HepG2 (cell line): ENCODE measurements around the gene LRRC3C. TPM values are rescaled to one million over a fixed set of nuclear protein-coding genes. Genes with fewer than 3 reads are reported as not detected.

Experiments
- AHR ChIP-seq: IDR thresholded peaks from 2 replicates; pipeline ENCODE4 v1.6.1; 2018; ENCODE audit warnings: missing genetic modification reagents, missing compliant biosample characterization
- ARID3A ChIP-seq: IDR thresholded peaks from 2 replicates; pipeline ENCODE4 v1.6.1; 2012; ENCODE audit warnings: low read depth, low read length, improper control_type of control experiment
- ASH2L ChIP-seq: fragments of 300-600, 200-600 bp; sonication (generic); IDR thresholded peaks from 2 replicates; pipeline ENCODE4 v1.7.0; 2017; ENCODE audit warnings: low read depth, mild to moderate bottlenecking, moderate library complexity, mixed read lengths, low read length; ENCODE audit not compliant: insufficient read length
- BCLAF1 ChIP-seq: fragments of 450-650 bp; IDR thresholded peaks from 2 replicates; pipeline ENCODE4 v1.6.1; 2017; ENCODE audit warnings: mild to moderate bottlenecking
- CREBL2 ChIP-seq: sonication (generic); formaldehyde crosslinking; IDR thresholded peaks from 2 replicates; pipeline ENCODE4 v1.8.1; 2023; ENCODE audit warnings: missing genetic modification reagents, mild to moderate bottlenecking, borderline replicate concordance
- HNF4A ChIP-seq: sonication (generic); formaldehyde crosslinking; IDR thresholded peaks from 2 replicates; pipeline ENCODE4 v1.4.0; 2020; ENCODE audit warnings: missing genetic modification reagents
- MED1 ChIP-seq: sonication (generic); formaldehyde crosslinking; IDR thresholded peaks from 2 replicates; pipeline ENCODE4 v1.4.0; 2020; ENCODE audit warnings: missing genetic modification reagents
- PHB2 ChIP-seq: fragments of 450-650 bp; IDR thresholded peaks from 2 replicates; pipeline ENCODE4 v1.6.1; 2018; ENCODE audit not compliant: partially characterized antibody
- SNAI1 ChIP-seq: sonication (generic); formaldehyde crosslinking; IDR thresholded peaks from 2 replicates; pipeline ENCODE4 v1.5.0; 2020; ENCODE audit warnings: mild to moderate bottlenecking, missing genetic modification reagents, borderline replicate concordance
- SOX5 ChIP-seq: IDR thresholded peaks from 2 replicates; pipeline ENCODE4 v1.6.1; 2016; ENCODE audit warnings: borderline replicate concordance
- SUZ12 ChIP-seq: fragments of 150-350 bp; IDR thresholded peaks from 2 replicates; pipeline ENCODE4 v1.6.1; 2014; ENCODE audit warnings: low read depth, low read length
- TCF12 ChIP-seq, 2 experiments: fragments of 450-650 bp in 1 of 2; sonication (generic) in 1 of 2; formaldehyde crosslinking in 1 of 2; IDR thresholded peaks; 2 replicates each; pipeline versions ENCODE4 v1.6.1 to v1.8.0; 2017 to 2022; ENCODE audit warnings: antibody characterized with exemption in 1 of 2, mild to moderate bottlenecking in 1 of 2, missing genetic modification reagents in 1 of 2, moderate library complexity in 1 of 2
- ZNF598 ChIP-seq: sonication (generic); formaldehyde crosslinking; IDR thresholded peaks from 2 replicates; pipeline ENCODE4 v1.5.1; 2020; ENCODE audit warnings: mild to moderate bottlenecking, missing genetic modification reagents, borderline replicate concordance
- ZNF674 ChIP-seq: sonication (generic); formaldehyde crosslinking; IDR thresholded peaks from 2 replicates; pipeline ENCODE4 v1.5.0; 2020; ENCODE audit warnings: low read depth, mild to moderate bottlenecking, missing genetic modification reagents
- ZNF703 ChIP-seq: sonication (generic); formaldehyde crosslinking; IDR thresholded peaks from 2 replicates; pipeline ENCODE4 v1.5.1; 2020; ENCODE audit warnings: missing genetic modification reagents, mild to moderate bottlenecking, moderate library complexity, borderline replicate concordance
- polyA plus RNA-seq, 8 experiments: library from polyadenylated mRNA; depleted of rRNA in 3 of 8; stranded (reverse) in 7 of 8; unstranded in 1 of 8; fragments of >200 nt; fragmentation: Illumina TruSeq in 4 of 8; extraction: Trizol in 4 of 8; gene quantifications; 2 replicates each; pipeline versions ENCODE4 v1.2.1 to v1.2.3, GENCODE V29; 2011 to 2016; ENCODE audit warnings: low read depth in 4 of 8, missing spikeins in 1 of 8, mixed read lengths in 1 of 8; ENCODE audit not compliant: insufficient read depth in 1 of 8
- total RNA-seq, 5 experiments: library from RNA; depleted of rRNA; stranded (reverse); fragments of >200 nt; fragmentation: Illumina TruSeq; extraction: Trizol; gene quantifications; 2 replicates each; pipeline ENCODE4 v1.2.3, GENCODE V29; 2016; ENCODE audit warnings: low read depth in 1 of 5
- TF ChIP-seq, protein P1 (sequence below): sonication (generic); formaldehyde crosslinking; IDR thresholded peaks from 2 replicates; pipeline ENCODE4 v1.4.0; 2020; ENCODE audit warnings: missing genetic modification reagents, borderline replicate concordance
- TF ChIP-seq, protein P2 (sequence below): sonication (generic); formaldehyde crosslinking; IDR thresholded peaks from 2 replicates; pipeline ENCODE4 v1.5.0; 2020; ENCODE audit warnings: missing genetic modification reagents, mild to moderate bottlenecking, borderline replicate concordance
- TF ChIP-seq, protein P3 (sequence below): sonication (generic); formaldehyde crosslinking; IDR thresholded peaks from 2 replicates; pipeline ENCODE4 v1.4.0; 2020; ENCODE audit warnings: missing genetic modification reagents

The LRRC3C gene
- total and polyA plus RNA-seq, 2 of the 13 experiments (the other 11 are each of a cell fraction or from before 2014, with no cell fraction given) = 0.17 TPM; not detected in 1

GRCh38 chr17:39938140-39938869, 10.8 kb downstream of the LRRC3C start (continued):
- TF ChIP-seq, protein P1, sequence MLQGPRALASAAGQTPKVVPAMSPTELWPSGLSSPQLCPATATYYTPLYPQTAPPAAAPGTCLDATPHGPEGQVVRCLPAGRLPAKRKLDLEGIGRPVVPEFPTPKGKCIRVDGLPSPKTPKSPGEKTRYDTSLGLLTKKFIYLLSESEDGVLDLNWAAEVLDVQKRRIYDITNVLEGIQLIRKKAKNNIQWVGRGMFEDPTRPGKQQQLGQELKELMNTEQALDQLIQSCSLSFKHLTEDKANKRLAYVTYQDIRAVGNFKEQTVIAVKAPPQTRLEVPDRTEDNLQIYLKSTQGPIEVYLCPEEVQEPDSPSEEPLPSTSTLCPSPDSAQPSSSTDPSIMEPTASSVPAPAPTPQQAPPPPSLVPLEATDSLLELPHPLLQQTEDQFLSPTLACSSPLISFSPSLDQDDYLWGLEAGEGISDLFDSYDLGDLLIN (CRISPR knock-in tag) = no peak
- TF ChIP-seq MED1 (CRISPR knock-in tag) (peak; percentile 50; the same call in 1 of the 2 replicates), ARID3A (no peak), ZNF598 (CRISPR knock-in tag) (peak; percentile 56; the same call in 1 of the 2 replicates), ASH2L (no peak), SNAI1 (no peak), BCLAF1 (no peak), SUZ12 (no peak), SOX5 (CRISPR knock-in tag) (peak; percentile 32; the same call in 1 of the 2 replicates), ZNF674 (CRISPR knock-in tag) (no peak), CREBL2 (no peak), TCF12 (IDR thresholded peaks at IDR 0.05) (no peak), TCF12 (CRISPR knock-in tag; IDR thresholded peaks at IDR 0.05) (no peak), ZNF703 (CRISPR knock-in tag) (no peak), HNF4A (CRISPR knock-in tag) (no peak), PHB2 (no peak), AHR (CRISPR knock-in tag) (no peak)
- TF ChIP-seq, protein P2, sequence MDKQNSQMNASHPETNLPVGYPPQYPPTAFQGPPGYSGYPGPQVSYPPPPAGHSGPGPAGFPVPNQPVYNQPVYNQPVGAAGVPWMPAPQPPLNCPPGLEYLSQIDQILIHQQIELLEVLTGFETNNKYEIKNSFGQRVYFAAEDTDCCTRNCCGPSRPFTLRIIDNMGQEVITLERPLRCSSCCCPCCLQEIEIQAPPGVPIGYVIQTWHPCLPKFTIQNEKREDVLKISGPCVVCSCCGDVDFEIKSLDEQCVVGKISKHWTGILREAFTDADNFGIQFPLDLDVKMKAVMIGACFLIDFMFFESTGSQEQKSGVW (CRISPR knock-in tag) = no peak
- TF ChIP-seq, protein P3, sequence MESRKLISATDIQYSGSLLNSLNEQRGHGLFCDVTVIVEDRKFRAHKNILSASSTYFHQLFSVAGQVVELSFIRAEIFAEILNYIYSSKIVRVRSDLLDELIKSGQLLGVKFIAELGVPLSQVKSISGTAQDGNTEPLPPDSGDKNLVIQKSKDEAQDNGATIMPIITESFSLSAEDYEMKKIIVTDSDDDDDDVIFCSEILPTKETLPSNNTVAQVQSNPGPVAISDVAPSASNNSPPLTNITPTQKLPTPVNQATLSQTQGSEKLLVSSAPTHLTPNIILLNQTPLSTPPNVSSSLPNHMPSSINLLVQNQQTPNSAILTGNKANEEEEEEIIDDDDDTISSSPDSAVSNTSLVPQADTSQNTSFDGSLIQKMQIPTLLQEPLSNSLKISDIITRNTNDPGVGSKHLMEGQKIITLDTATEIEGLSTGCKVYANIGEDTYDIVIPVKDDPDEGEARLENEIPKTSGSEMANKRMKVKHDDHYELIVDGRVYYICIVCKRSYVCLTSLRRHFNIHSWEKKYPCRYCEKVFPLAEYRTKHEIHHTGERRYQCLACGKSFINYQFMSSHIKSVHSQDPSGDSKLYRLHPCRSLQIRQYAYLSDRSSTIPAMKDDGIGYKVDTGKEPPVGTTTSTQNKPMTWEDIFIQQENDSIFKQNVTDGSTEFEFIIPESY = no peak
